Inflammatory macrophage treated with lipopolysaccharide for 1 hour (primary cell): ENCODE results near the gene LGALS3BP.
"Not testable (repeated sequence)": the region's sequence is repeated elsewhere in the genome, so short reads cannot be mapped to it uniquely, and the experiment has no call there.

Experiments
- DNase-seq, 2 donors: peaks; one replicate each; pipeline ENCODE4 v3.0.0-alpha.2; 2020 to 2022

The LGALS3BP gene

GRCh38 chr17:78977997-78978973, 1.4 kb downstream of the LGALS3BP start:
- no peak for DNase-seq

- DNase-seq: no peak
These were observed 2.1 kb downstream of the LGALS3BP start for GRCh38 chr17:78977681-78977943.

- no peak for DNase-seq
These were observed 2.6 kb downstream of the LGALS3BP start for GRCh38 chr17:78976907-78977680.

GRCh38 chr17:78974635-78975591, 4.8 kb downstream of the LGALS3BP start:
- peak; percentile 29 to 40 for DNase-seq

DNA sequence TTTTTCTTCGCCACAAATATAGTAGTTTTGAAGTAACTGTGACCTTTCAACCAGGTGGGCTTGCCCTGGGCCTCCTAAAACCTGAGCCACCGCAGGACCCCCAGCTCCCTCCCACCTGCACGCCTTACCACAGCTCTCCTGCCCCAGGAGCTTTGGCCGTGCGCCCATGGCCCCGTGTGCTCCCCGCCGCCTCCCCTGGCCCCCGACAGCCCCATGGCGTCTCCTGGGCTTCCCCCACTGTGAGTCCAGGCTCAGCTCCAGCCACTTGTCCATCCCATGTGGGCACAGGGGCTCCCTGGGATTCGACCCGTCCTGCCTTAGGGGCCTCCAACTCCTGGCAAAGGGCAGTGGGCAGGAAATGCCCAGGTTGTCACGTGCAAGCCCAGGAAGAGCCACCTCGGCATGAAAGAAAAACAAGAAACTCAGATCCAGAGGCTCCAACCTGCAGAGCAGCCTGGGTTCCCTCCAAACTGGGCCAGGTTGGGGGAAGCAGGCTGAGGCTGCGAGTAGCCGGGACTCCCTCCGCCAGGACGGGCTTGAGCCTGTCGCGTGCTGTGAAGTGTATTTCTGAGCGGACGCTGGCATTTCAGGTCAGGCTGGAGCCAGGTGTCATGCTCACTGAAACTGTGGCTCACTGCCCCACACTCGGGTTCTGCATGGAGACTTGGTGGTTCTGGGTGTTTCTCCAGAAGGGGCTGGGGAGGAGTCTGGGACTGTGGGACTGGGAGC, 5.8 kb downstream of the LGALS3BP start:
- DNase-seq: no peak

DNA sequence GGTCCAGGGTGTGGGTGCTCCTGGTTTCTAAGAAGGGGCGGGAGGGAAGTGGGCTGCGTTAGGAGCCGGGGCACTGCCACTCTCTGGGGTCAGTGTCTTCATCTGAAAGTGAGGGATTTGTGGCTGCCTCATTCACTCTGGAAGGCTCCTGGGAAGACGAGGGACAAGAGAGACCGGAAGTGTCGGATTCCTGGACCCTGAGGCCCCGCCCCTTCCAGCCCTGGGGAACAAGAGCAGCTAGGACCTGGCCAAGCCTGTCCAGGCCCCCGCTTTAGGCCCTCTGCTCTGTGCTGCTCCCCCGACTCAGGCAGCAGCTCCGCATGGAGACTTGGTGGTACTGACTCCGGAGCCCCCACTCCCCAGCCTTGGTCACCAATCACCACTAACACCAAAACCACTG, 6.5 kb downstream of the LGALS3BP start:
- DNase-seq: no peak

DNA sequence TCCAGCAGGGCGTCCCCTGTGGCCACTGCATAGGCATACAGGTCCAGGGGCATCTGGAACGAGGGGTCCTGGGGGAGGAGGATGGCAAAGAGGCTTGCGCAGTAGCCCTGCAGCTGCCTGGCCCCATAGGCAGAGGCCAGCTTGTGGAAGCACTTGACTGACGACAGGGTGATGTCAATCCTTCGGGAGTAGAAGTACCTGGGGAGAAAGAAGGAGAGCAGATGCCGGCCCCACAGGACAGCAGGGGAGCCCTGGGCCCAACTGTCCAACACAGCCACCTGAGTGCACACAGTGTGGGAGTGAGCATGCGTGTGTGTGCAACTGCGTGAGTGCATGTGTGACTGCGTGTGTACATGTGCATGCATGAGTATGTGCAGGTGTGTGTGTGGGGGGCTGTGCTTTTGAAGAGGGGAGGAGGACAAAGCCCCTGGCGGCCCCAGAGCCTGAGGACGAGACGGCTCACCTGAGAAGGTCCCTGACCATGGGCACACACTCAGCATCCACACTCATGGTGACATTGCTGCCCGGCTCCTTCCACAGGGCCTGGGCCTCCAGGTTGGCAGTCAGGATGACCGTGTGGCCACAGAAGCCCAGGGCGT, 7.1 kb downstream of the LGALS3BP start:
- DNase-seq: no peak

DNA sequence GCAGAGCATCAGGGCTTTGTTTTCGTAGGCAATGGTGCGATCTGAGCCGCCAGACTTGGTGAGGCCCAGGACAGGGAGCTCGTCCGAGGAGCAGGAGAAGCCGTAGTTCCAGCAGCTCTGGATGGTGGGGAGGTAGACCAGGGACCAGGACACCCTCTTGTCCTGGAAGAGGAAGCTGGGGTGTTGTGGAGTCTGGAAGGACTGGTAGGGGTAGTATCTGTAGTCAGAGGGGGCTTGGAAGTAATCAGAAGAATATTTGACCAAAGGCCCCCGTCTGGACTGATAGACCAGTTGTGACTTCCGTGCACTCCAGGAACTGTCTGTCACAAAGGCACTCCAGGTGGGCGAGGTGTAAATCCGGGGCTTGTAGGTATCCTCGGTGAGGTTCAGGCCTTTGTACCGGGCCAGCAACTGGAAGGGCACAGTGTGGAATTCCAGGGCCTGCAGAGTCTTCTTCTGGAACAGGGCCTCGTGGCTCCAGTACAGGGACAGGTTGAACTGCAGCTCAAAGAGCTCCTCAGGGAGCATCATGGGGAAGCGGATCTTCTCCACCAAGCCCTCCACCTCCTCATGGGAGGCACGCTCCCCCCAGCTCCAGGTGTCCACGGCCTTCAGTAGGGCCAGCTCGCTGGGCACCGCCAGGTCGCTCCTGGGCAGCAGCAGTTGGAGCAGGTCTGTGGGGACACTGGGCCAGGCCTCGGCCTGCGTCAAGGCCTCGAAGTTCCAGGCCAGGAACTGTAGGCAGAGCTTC, 7.8 kb downstream of the LGALS3BP start:
- no peak for DNase-seq

GRCh38 chr17:78970834-78971755, 8.6 kb downstream of the LGALS3BP start:
- peak; percentile 50 to 92 for DNase-seq

GRCh38 chr17:78969865-78970264, 9.9 kb downstream of the LGALS3BP start:
- no peak for DNase-seq

- DNase-seq: no peak
These were observed 11.9 kb downstream of the LGALS3BP start for GRCh38 chr17:78967782-78968362.

GRCh38 chr17:78966910-78967600, 12.7 kb downstream of the LGALS3BP start:
- DNase-seq: no peak

GRCh38 chr17:78966123-78966813, 13.5 kb downstream of the LGALS3BP start:
- DNase-seq: no peak

GRCh38 chr17:78965491-78965924, 14.2 kb downstream of the LGALS3BP start:
- DNase-seq: no peak

DNA sequence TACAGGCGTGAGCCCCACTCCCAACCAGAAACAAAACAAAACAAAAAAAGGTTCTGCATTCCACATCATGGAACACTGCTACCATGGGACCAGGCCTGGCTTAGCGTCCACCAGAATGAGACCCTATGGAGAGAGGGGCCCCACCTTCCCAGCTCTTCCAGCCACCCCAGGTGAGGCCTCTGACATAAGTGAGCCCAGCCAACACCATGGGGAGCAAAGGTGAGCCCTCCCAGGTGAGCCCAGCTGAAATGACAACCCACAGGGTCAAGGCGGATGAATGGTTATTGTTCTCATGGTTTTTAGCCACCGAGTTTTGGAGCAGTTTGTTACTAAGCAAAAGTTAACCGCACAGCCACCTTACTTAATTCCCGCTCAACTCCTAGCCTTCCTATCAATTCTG, 16.3 kb downstream of the LGALS3BP start:
- DNase-seq: no peak

- DNase-seq: not testable (repeated sequence)
These were observed 16.8 kb downstream of the LGALS3BP start for GRCh38 chr17:78962984-78963348.

DNA sequence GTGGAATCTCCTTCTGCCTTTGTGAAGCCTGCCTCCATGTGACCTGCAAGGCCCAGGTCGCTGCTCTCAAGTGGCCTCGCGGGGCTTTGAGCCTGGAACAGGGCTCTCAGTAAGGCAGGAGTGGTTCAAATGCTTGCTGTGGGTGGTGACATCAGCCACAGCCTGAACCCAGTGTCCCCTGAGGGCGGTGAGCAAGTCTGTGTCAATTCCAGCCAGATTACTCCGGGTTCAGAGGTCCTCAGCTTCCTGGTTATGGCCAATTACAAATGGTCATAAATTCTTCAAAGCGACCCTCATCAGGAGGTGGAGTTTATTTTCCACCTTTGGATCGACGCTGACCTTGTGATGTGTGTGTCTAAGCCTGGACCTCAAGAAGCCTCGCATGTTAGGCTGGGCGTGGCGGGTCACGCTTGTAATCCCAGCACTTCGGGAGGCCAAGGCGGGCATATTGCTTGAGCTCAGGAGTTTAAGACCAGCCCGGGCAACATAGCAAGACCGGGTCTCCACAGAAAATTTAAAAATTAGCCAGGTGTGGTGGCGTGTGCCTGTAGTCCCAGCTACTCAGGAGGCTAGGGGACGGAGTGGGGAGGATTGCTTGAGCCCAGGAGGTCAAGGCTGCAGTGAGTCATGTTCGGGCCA, 17.3 kb downstream of the LGALS3BP start:
- no peak for DNase-seq

- DNase-seq: no peak
These were observed 18.2 kb downstream of the LGALS3BP start for GRCh38 chr17:78961571-78961970.
